ENCODE measurements around the gene URB2. TPM values are rescaled to one million over a fixed set of nuclear protein-coding genes. Genes with fewer than 3 reads are reported as not detected.

URB2 gene
- total RNA-seq, 1 donor from 2014 or later = 21.8 TPM

DNA sequence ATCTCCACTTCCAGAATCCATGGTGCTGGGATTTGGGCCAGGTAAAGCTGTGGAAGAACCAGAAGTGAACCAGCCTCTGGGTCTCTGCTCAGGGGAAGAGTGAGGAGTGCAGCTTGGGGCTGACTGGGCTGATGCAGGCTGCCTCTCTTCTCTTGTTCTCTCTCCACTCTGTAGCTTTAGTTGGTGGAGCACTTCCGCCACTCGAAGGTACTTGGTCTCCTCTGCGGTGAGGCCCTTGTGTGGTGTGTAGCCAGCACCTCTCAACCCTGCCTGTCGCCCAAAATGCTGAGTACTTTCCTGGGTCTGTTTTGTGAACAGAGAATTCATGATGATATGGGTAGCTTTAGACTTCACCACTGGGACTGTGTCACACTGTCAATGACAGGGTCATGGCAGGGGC, 63.2 kb downstream of the URB2 start:
- ATAC-seq (ENCODE audit: low read depth) = no peak
- CTCF ChIA-PET = no interaction called here

GRCh38 chr1:229689904-229690303, 63.9 kb downstream of the URB2 start:
- CTCF ChIA-PET = no interaction called here
- ATAC-seq (ENCODE audit: low read depth) (no peak), DNase-seq (no peak)
- intact Hi-C loops (cut with micrococcal nuclease) = no loop called here
- POLR2A ChIA-PET = no interaction called here
- Mint-ChIP-seq H3K4me3 (no peak overlapping the region), H3K4me1 (peaks cover 37% of the 10 kb centered on the region), H3K27ac (no peak overlapping the region), H3K27me3 (peaks cover 10% of the 10 kb centered on the region), H3K36me3 (ENCODE audit: low read depth) (peaks cover 6% of the 10 kb centered on the region), H3K9me3 (peaks cover 9% of the 10 kb centered on the region)
- TF ChIP-seq, protein P1, sequence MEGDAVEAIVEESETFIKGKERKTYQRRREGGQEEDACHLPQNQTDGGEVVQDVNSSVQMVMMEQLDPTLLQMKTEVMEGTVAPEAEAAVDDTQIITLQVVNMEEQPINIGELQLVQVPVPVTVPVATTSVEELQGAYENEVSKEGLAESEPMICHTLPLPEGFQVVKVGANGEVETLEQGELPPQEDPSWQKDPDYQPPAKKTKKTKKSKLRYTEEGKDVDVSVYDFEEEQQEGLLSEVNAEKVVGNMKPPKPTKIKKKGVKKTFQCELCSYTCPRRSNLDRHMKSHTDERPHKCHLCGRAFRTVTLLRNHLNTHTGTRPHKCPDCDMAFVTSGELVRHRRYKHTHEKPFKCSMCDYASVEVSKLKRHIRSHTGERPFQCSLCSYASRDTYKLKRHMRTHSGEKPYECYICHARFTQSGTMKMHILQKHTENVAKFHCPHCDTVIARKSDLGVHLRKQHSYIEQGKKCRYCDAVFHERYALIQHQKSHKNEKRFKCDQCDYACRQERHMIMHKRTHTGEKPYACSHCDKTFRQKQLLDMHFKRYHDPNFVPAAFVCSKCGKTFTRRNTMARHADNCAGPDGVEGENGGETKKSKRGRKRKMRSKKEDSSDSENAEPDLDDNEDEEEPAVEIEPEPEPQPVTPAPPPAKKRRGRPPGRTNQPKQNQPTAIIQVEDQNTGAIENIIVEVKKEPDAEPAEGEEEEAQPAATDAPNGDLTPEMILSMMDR (IDR thresholded peaks at IDR 0.05) = no peak

More for the DNA sequence above, 63.2 kb downstream of the URB2 start:
- intact Hi-C loops (cut with micrococcal nuclease) = no loop called here
- TF ChIP-seq, protein P1 (IDR thresholded peaks at IDR 0.05) = no peak
- Mint-ChIP-seq H3K36me3 (ENCODE audit: low read depth) (peaks cover 6% of the 10 kb centered on the region), H3K4me1 (peaks cover 33% of the 10 kb centered on the region), H3K9me3 (peaks cover 9% of the 10 kb centered on the region), H3K27me3 (peaks cover 4% of the 10 kb centered on the region), H3K4me3 (no peak overlapping the region), H3K27ac (no peak overlapping the region)
- DNase-seq = no peak
- POLR2A ChIA-PET = no interaction called here

- TF ChIP-seq, protein P1 (IDR thresholded peaks at IDR 0.05) = no peak
- Mint-ChIP-seq H3K4me3 (no peak overlapping the region), H3K27ac (no peak overlapping the region), H3K27me3 (peaks cover 11% of the 10 kb centered on the region), H3K36me3 (ENCODE audit: low read depth) (peaks cover 3% of the 10 kb centered on the region), H3K9me3 (peaks cover 3% of the 10 kb centered on the region), H3K4me1 (peaks cover 40% of the 10 kb centered on the region)
- intact Hi-C loops (cut with micrococcal nuclease) = no loop called here
- POLR2A ChIA-PET = no interaction called here
- CTCF ChIA-PET = interaction anchor here (0.6 kb wide), 1 partner anchor 490 kb away, joined by 3 read pairs; no protein-coding TSS in a partner anchor
- no peak for DNase-seq
- ATAC-seq (ENCODE audit: low read depth) = no peak
Observed at GRCh38 chr1:229690662-229691061, 64.6 kb downstream of the URB2 start.

GRCh38 chr1:229691362-229691761, 65.3 kb downstream of the URB2 start:
- DNase-seq (no peak), ATAC-seq (ENCODE audit: low read depth) (no peak)
- H3K9me3 Mint-ChIP-seq = no peaks in the 10 kb centered on the region
- TF ChIP-seq, protein P1 (IDR thresholded peaks at IDR 0.05) = no peak
- CTCF ChIA-PET = no interaction called here
- H3K27me3 Mint-ChIP-seq = peaks cover 13% of the 10 kb centered on the region
- POLR2A ChIA-PET = no interaction called here
- no peak overlapping the region for H3K27ac Mint-ChIP-seq
- H3K36me3 Mint-ChIP-seq (ENCODE audit: low read depth) = no peaks in the 10 kb centered on the region
- H3K4me1 Mint-ChIP-seq = peaks cover 45% of the 10 kb centered on the region
- H3K4me3 Mint-ChIP-seq = no peak overlapping the region
- intact Hi-C loops (cut with micrococcal nuclease) = no loop called here

DNA sequence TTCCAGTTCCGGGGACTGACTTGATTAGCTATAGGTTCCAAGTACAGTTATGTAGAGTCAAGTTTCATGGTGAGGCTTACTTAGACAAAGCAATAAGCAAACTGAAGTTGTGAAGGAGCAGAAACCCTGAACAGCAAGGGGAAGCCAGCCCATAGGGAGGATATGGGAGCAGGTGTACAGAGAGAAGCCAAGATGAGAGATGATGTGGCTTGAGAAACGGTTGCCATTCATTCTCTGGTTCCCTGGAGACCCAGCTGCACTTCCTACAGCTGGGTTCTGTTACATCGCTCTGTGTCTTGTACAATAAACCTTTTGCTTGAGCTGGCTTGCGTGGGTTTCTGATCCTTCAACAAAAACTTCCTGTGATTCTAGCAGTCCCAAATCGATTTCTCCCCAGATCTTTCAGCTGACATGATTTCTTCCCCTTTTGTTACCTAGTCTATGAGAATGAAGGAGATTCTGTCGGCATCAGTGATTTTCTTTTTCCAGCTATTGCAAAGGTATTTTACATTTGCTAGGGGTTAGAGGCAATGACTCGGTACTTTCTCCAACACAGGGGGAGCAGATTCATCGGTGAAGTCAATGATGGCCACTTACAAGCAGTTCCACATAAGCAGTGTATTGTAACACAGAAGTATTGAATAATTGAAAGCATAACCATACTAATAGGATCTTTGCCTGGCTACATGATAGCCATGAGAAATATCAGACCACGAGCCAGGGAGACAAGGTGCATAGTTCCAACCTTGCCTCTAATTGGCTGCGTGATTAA, 67.3 kb downstream of the URB2 start:
- ChIA-PET POLR2A (interaction anchor here (0.6 kb wide), 1 partner anchor 1286 kb away, joined by 5 read pairs; the partner anchor contains the start of gene TRIM11), CTCF (no interaction called here)
- intact Hi-C loops (cut with micrococcal nuclease) = no loop called here
- H3K4me3 Mint-ChIP-seq = peak overlapping the region; percentile 25
- TF ChIP-seq, protein P1 (IDR thresholded peaks at IDR 0.05) = no peak
- peak; percentile 65 for ATAC-seq (ENCODE audit: low read depth)
- no peak for DNase-seq
- no peak overlapping the region for H3K27ac Mint-ChIP-seq
- no peaks in the 10 kb centered on the region for H3K9me3 Mint-ChIP-seq
- H3K4me1 Mint-ChIP-seq = peaks cover 48% of the 10 kb centered on the region
- no peaks in the 10 kb centered on the region for H3K36me3 Mint-ChIP-seq (ENCODE audit: low read depth)
- peaks cover 13% of the 10 kb centered on the region for H3K27me3 Mint-ChIP-seq

Data from activated B cell treated with CpG ODN at 0.5 μM for 24 hours (primary cell).